BJ (cell line): Measurements from ENCODE around the gene PCDH1. TPM values are rescaled to one million over a fixed set of nuclear protein-coding genes. Genes with fewer than 3 reads are reported as not detected.

Source experiments
- CTCF ChIA-PET: fragments of 350-600 bp; formaldehyde crosslinking; extraction: SDS; loops from one replicate; lab custom pipeline; 2021; ENCODE audit warnings: antibody characterized with exemption, inconsistent platforms; lab: Yijun Ruan, JAX
- POLR2A ChIA-PET: fragments of 300-600 bp; sonication (Branson Sonifier 250); formaldehyde crosslinking; extraction: SDS; loops from one replicate; lab custom pipeline; 2021; ENCODE audit warnings: antibody characterized with exemption; lab: Charles Lee
- DNase-seq: peaks from one replicate; pipeline ENCODE4 v3.0.0-alpha.2; 2011; ENCODE audit warnings: low read depth
- H3K27me3 ChIP-seq: 2 replicates; pipeline ENCODE4 v1.6.0; 2011; ENCODE audit warnings: low read length; ENCODE audit not compliant: control insufficient read depth, insufficient read depth
- H3K36me3 ChIP-seq: 2 replicates; pipeline ENCODE4 v1.5.1; 2011; ENCODE audit warnings: low read length; ENCODE audit not compliant: control insufficient read depth, insufficient read depth
- H3K4me3 ChIP-seq: 2 replicates; pipeline ENCODE4 v1.5.1; 2011; ENCODE audit warnings: low read depth, mild to moderate bottlenecking, control low read depth, low read length
- CTCF ChIP-seq: IDR thresholded peaks from 2 replicates; pipeline ENCODE4 v1.5.1; 2011; ENCODE audit warnings: low read depth, mild to moderate bottlenecking, control low read depth, inconsistent platforms, low read length, moderate library complexity; ENCODE audit not compliant: insufficient read depth
- polyA plus RNA-seq: library from polyadenylated mRNA; depleted of rRNA; stranded (reverse); fragments of >200 nt; gene quantifications from 2 replicates; pipeline ENCODE4 v1.2.3, GENCODE V29; 2011

Gene PCDH1
- polyA plus RNA-seq, 1 experiment, result 2.1 TPM

- ChIA-PET POLR2A (no interaction called here), CTCF (interaction anchor here (0.6 to 1.3 kb wide), 6 partner anchors 8 to 215 kb away, joined by 3 to 5 read pairs (median 3); partner anchors contain the start of gene RNF14)
- no peak for TF ChIP-seq CTCF
These were observed 28.8 kb upstream of the PCDH1 start for GRCh38 chr5:141906972-141907371.

DNA sequence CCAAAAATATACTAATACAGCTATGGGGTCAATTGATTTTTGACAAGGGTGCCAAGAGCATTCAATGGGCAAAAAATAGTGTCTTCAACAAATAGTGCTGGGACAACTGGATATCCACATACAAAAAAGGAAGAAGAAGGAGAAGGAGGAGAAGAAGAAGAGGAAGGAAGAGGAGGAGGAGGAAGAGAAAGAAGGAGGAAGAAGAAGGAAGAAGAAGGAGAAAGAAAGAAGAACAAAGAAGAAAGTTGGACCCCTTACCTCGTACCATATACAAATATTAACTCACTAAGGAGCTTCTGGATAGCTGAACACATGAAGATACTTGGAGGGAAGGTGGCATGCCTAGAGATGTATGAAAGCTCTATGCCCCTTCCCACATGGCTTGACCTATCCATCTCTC, 28.3 kb upstream of the PCDH1 start:
- Histone ChIP-seq H3K36me3 (no peaks in the 10 kb centered on the region), H3K4me3 (no peak overlapping the region), H3K27me3 (peaks cover 7% of the 10 kb centered on the region)
- ChIA-PET POLR2A (no interaction called here), CTCF (interaction anchor here (0.7 to 1.3 kb wide), 5 partner anchors 16 to 215 kb away, joined by 3 to 5 read pairs (median 3); partner anchors contain the start of gene RNF14)
- no peak for DNase-seq
- TF ChIP-seq CTCF, result no peak

More at GRCh38 chr5:141906972-141907371, 28.8 kb upstream of the PCDH1 start:
- Histone ChIP-seq H3K4me3 (no peak overlapping the region), H3K27me3 (peaks cover 5% of the 10 kb centered on the region), H3K36me3 (no peaks in the 10 kb centered on the region)
- DNase-seq, result no peak

GRCh38 chr5:141904551-141904950, 26.3 kb upstream of the PCDH1 start:
- ChIA-PET CTCF (interaction anchor here (0.9 to 1.6 kb wide), 4 partner anchors 14 to 56 kb away, joined by 3 to 4 read pairs (median 4); no protein-coding TSS in a partner anchor), POLR2A (no interaction called here)
- no peak for TF ChIP-seq CTCF
- H3K36me3 ChIP-seq, result no peaks in the 10 kb centered on the region
- H3K4me3 ChIP-seq, result no peak overlapping the region
- DNase-seq, result no peak
- H3K27me3 ChIP-seq, result peaks cover 7% of the 10 kb centered on the region

DNA sequence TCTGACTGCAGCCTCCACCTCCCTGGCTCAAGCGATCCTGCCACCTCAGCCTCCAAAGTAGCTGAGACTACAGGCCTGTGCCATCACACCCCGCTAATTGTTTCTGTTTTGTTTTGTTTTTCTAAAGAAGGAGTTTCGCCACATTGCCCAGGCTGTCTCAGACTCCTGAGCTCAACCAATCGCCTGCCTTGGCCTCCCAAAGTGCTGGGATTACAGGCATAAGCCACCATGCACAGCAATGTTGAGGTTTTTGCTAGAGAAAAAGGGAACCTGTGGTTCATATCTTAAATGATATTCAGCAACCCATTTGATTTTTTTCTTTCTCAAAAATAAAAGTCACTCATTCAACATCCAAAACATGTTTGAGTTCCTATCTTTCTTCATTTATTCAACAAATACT, 25.1 kb upstream of the PCDH1 start:
- Histone ChIP-seq H3K27me3 (peaks cover 7% of the 10 kb centered on the region), H3K36me3 (no peaks in the 10 kb centered on the region), H3K4me3 (no peak overlapping the region)
- POLR2A ChIA-PET, result no interaction called here
- DNase-seq, result no peak
- no peak for TF ChIP-seq CTCF
- CTCF ChIA-PET, result interaction anchor here (0.5 to 1.1 kb wide), 2 partner anchors 30 to 211 kb away, joined by 3 to 4 read pairs; no protein-coding TSS in a partner anchor

DNA sequence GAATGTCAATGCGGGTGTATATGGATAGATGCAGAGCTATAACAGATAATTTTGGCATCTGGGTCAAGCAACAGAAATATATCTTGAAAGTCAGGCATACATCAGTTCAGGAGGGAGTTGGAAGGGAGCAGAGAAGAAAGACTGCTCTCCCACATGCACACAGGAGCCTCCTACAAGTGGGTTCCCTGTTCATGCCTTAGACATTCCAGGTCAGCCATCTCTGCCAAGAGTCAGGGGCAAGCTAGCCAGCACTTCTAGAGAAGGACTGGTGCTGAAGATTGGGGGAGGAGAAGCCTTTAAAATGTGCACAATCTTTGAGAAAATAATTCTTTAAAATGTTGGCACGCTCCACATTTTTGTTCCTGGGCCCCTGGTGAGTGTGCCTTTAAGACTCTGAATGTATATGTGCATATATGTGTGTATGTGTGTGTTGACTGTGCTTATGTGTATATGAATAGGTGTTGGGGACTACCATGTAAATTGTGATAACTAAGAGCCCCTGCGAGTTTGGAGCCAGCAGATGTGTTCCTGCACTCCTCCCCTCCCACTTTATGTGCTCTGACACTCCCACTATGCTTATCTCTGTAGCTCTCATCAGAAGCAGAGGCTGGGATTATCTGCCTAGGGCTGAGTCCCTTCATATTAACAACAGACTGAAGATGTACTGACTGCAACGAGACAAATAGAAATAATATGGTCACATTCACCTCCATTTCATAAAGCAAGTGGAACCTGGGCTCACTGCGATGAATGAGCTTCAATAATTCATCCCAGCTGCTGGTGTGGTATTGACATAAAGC, 24.0 kb upstream of the PCDH1 start:
- Histone ChIP-seq H3K4me3 (no peak overlapping the region), H3K36me3 (no peaks in the 10 kb centered on the region), H3K27me3 (peaks cover 7% of the 10 kb centered on the region)
- ChIA-PET CTCF (interaction anchor here (1.3 kb wide), 1 partner anchor 59 kb away, joined by 7 read pairs; no protein-coding TSS in a partner anchor), POLR2A (interaction anchor here (0.7 kb wide), 1 partner anchor 139 kb away, joined by 3 read pairs; no protein-coding TSS in a partner anchor)
- TF ChIP-seq CTCF, result no peak
- no peak for DNase-seq
